HG02678 (cell line): ENCODE measurements around the gene PPBP.

Source experiments
- ATAC-seq: cut with Tn5 transposase; IDR thresholded peaks from one replicate; pipeline ENCODE4 v1.9.1; 2021; ENCODE audit warnings: mild to moderate bottlenecking, moderate library complexity; ENCODE audit not compliant: unreplicated experiment

PPBP gene, protein sequence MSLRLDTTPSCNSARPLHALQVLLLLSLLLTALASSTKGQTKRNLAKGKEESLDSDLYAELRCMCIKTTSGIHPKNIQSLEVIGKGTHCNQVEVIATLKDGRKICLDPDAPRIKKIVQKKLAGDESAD

DNA sequence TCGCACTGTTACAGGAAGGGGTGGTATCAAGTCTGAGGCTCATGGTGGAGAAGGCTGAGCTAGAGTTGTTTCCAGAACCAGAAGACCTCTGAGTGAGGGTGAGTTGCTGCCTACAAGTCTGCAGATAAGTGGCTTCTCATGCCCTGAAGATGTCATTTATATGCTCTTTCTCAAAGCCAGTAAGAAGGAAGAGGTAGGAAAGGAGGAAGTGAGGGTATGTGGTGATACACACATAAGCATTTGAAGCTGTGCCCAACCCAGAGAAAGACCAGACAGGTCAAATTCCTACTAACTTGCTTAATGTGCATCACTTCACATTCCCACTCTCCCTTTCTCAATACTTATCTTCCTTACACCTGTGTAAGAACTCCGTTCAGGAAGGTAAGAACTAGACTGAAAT lies at the start of gene PPBP:
PPBP (minus strand) TSS at position 130 of the 400 bp plus-strand sequence; CDS start at position 43, 87 bp downstream.
- no peak for ATAC-seq

GRCh38 chr4:74037076-74037955 lies 49.3 kb upstream of the PPBP start:
- ATAC-seq: no peak

DNA sequence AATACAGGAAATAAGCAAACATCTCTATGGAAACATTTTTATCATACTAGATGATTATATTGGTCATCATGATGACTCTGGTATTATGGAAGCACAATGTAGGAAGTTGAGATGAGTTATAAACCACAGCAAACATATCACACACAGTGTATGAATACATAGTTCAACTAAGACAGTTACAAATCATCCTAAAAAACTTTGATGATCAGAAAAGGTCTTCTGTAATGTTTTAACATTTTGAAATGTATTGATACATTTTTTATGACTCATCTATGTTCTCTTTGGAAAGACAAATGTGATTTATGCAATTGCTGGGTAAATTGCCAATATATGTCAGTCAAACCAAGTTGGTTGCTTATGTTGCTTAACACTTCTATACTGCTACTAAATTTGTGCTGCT lies 45.7 kb upstream of the PPBP start:
- no peak for ATAC-seq

GRCh38 chr4:74032064-74032463 lies 44.1 kb upstream of the PPBP start:
- ATAC-seq: no peak

DNA sequence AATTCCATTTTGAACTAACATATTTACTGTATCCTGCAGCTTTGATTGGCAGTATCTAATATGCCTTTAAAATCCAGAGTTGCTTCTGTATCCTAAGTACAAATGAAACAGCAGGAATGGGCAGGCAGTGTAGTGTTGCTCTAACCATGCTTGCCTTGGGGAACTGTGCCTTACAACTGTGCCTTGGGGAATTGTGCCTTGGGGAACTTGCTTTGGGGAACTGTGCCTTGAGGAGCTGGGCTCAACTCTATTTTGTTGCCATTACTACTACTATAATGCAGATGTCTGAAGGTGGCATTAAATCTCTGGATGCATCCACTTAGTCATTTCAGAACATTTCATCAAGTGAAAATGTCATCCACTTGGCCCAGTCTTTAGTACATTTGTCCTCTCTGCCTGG lies 43.6 kb upstream of the PPBP start:
- no peak for ATAC-seq

GRCh38 chr4:74030285-74030684 lies 42.3 kb upstream of the PPBP start:
- no peak for ATAC-seq

GRCh38 chr4:74028504-74028903 lies 40.5 kb upstream of the PPBP start:
- ATAC-seq: no peak

DNA sequence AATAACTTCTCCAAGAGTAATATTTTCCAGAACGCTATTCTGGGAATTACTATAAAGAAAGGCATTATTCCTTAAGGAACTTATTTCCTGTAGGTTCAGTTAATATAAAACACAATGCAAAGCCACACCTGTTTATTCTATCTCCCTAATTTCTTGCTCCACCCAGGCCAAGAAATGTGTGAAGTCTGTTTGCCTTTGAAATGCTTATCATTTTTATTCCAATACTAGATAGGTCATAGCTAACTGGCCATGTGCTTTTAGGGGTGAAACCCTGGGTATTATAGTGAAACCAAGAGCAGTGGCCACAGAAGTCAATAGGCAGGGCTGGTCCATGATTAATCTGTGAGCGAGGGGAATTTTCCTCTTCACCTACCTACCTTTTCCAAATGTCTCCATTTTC lies 35.7 kb upstream of the PPBP start:
- no peak for ATAC-seq

- ATAC-seq: no peak
These were observed 33.6 kb upstream of the PPBP start for GRCh38 chr4:74021601-74022000.

- no peak for ATAC-seq
These were observed 30.8 kb upstream of the PPBP start for GRCh38 chr4:74018771-74019170.

GRCh38 chr4:74018116-74018515 lies 30.1 kb upstream of the PPBP start:
- ATAC-seq: no peak

DNA sequence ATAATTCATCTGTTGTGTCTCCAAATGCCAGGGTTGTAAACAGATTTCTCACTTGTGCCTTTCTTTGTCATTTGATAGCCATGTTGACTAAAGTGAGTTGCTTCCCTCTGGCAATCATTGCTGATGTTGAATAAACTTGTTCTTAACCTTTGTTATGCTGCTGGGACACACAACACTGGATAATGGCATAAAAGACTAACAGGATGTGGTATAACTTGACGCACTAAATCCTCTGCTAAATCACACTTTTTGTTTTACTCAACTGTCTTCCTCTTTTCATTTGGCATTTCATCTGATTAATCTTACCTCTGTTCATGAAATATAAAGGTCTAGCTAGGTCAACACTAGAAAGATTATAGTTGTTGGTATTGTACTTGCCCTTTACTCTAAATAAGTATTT lies 28.1 kb upstream of the PPBP start:
- ATAC-seq: no peak

DNA sequence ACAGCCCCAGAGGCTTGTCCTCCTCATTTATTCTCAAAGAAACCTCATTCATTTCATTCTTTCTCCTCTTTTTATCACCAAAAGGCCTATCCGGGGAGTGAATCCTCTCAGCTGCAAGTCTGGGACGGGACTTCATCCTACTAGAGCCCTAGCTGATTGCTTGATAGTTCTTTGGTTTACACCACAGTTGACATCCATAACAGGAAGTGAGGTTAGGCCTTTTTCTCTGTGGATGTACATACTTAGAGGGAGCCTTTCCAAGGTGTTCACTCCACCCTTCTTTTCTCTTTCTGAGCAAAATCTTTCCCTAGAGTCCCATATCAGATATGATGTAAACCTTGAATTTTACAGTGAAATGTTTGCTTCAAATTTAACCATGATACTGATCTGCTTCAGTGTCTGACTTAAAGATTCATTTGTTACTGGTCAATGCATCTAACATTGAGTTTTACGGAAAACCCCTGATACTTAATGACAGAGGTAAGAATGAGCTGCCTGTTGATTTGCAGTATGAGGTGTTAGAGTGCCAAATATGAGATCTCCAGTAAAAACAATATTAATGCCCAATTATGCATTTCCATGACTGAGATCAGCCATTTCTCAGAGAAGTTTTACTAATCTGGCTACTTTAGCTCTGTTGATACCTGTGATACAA lies 27.3 kb upstream of the PPBP start:
- ATAC-seq: no peak

GRCh38 chr4:74014332-74014731 lies 26.3 kb upstream of the PPBP start:
- no peak for ATAC-seq

DNA sequence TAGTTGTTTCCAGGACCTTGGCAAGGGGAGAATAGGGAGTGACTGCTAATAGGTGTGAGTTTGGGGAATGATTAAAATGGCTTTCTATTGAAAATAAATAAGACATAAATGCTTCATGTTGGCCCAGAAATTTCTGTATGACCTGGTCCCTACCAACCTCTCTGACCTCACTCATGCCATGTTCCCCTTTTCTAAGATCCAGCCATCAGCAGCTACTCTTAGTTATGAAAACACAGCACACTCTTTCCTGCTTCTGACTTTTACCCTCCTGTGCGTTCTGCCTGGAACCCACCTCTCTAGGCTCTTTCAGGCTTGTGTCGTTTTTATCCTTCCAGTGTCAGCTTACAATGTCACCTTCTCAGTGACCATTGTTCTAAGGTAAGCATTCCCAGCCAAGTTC lies 25.3 kb upstream of the PPBP start:
- no peak for ATAC-seq

GRCh38 chr4:74012130-74012529 lies 24.1 kb upstream of the PPBP start:
- ATAC-seq: no peak

DNA sequence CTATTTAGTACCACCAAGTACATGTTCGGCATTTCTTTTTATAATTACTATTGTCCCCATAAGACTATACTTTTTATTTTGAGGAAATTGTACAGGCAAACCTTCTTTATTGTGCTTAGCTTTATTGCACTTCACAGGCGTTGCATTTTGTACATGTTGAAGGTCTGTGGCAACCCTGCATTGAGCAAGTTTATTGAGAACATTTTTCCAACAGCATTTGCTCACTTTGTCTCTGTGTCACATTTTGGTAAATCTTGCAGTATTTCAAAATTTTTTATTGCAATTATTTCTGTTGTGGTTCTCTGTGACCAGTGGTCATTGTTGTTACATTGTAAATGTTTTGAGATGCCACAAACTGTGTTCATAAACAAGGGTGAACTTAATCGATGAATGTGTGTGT lies 21.3 kb upstream of the PPBP start:
- ATAC-seq: no peak

DNA sequence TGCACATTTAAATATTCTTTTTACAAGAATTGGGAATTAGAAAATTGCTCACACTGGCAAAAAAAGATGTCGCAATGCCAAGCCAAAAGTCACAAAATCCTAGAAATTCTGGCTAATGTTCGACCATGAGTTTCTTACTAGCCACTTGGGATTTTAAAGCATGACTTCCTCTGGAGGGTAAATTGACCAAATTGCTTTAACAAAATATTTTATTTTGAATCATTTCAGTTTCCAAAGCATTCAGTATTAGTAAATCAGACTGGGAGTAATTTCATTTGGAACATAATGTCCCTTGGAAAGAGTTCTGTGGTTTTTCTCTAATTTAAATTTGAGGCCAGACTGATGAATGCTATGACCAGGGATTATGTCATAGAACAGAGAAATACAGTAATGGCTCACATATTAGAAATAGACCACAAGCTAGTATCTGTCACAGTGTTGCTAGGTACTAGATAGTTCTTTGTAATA lies 18.1 kb upstream of the PPBP start:
- ATAC-seq: no peak

- ATAC-seq: no peak
These were observed 17.5 kb upstream of the PPBP start for GRCh38 chr4:74005528-74005927.

- ATAC-seq: no peak
These were observed 16.7 kb upstream of the PPBP start for GRCh38 chr4:74004668-74005067.

DNA sequence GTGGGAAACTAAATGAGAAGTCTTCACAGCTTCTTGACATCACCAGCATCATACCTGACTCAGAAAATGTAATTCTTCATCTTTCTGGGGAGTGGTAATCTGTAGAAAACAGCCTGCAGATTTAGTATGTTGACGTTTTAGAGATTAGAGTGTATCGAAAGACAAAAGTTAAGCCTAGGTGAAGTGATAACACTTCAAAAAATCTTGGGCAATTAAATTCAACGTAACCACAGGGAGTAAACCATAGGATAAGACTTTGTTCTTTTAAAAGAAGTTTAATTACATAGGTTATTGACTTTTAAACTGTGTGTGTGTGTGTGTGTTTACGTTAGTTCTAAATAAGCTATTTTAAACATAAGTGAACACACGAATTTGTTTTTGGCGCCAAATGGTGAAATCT lies 12.3 kb upstream of the PPBP start:
- ATAC-seq: no peak
